H1 (cell line): ENCODE results near the gene STT3A. TPM values are rescaled to one million over a fixed set of nuclear protein-coding genes. Genes with fewer than 3 reads are reported as not detected.

Source experiments
- polyA plus RNA-seq, 7 experiments: library from polyadenylated mRNA; depleted of rRNA in 3 of 7; stranded (reverse) in 5 of 7; unstranded in 2 of 7; fragments of >200 nt in 5 of 7; fragments of 200-250 nt in 2 of 7; gene quantifications; 1 replicate in 5 of 7; 2 replicates in 1 of 7; 4 replicates in 1 of 7; pipeline versions ENCODE4 v1.2.1 to v1.2.3, GENCODE V29; 2011 to 2013; ENCODE audit warnings: missing spikeins in 2 of 7, mixed read lengths in 2 of 7
- total RNA-seq: library from RNA; stranded (reverse); fragmentation: NEBNext Ultra II Directional; extraction: Animal tissue kit (Norgen Biotek cat#: 25700); gene quantifications from 2 replicates; pipeline ENCODE4 v1.2.1, GENCODE V29; 2021
- TF ChIP-seq, protein P1 (sequence below): fragments of 300-600 bp; sonication (generic); IDR thresholded peaks from 2 replicates; pipeline ENCODE4 v1.7.1; 2012; ENCODE audit warnings: low read length, moderate library complexity, mild to moderate bottlenecking, inconsistent platforms; ENCODE audit not compliant: insufficient replicate concordance

The STT3A gene
- total and polyA plus RNA-seq, 2 of the 8 experiments (the other 6 are each of a cell fraction or from before 2014, with no cell fraction given), result 173 to 211 TPM

DNA sequence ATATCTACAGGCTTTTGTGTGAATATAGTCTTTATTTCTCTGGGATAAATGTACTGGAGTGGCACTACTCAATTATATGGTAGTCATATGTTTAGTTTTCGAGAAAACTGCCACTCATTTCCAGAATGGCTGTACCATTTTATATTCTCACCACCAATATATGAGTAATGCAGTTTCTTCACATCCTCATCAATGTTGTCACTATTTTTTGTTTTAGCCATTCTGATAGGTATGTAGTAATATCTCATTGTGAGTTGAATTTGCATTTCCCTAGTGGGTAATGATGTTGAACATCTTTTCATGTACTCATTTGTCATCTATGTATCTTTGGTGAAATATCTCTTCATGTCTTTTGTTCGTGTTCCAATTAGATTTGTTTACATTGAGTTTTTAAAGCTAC, 70.0 kb downstream of the STT3A start (continued):
- TF ChIP-seq, protein P1, sequence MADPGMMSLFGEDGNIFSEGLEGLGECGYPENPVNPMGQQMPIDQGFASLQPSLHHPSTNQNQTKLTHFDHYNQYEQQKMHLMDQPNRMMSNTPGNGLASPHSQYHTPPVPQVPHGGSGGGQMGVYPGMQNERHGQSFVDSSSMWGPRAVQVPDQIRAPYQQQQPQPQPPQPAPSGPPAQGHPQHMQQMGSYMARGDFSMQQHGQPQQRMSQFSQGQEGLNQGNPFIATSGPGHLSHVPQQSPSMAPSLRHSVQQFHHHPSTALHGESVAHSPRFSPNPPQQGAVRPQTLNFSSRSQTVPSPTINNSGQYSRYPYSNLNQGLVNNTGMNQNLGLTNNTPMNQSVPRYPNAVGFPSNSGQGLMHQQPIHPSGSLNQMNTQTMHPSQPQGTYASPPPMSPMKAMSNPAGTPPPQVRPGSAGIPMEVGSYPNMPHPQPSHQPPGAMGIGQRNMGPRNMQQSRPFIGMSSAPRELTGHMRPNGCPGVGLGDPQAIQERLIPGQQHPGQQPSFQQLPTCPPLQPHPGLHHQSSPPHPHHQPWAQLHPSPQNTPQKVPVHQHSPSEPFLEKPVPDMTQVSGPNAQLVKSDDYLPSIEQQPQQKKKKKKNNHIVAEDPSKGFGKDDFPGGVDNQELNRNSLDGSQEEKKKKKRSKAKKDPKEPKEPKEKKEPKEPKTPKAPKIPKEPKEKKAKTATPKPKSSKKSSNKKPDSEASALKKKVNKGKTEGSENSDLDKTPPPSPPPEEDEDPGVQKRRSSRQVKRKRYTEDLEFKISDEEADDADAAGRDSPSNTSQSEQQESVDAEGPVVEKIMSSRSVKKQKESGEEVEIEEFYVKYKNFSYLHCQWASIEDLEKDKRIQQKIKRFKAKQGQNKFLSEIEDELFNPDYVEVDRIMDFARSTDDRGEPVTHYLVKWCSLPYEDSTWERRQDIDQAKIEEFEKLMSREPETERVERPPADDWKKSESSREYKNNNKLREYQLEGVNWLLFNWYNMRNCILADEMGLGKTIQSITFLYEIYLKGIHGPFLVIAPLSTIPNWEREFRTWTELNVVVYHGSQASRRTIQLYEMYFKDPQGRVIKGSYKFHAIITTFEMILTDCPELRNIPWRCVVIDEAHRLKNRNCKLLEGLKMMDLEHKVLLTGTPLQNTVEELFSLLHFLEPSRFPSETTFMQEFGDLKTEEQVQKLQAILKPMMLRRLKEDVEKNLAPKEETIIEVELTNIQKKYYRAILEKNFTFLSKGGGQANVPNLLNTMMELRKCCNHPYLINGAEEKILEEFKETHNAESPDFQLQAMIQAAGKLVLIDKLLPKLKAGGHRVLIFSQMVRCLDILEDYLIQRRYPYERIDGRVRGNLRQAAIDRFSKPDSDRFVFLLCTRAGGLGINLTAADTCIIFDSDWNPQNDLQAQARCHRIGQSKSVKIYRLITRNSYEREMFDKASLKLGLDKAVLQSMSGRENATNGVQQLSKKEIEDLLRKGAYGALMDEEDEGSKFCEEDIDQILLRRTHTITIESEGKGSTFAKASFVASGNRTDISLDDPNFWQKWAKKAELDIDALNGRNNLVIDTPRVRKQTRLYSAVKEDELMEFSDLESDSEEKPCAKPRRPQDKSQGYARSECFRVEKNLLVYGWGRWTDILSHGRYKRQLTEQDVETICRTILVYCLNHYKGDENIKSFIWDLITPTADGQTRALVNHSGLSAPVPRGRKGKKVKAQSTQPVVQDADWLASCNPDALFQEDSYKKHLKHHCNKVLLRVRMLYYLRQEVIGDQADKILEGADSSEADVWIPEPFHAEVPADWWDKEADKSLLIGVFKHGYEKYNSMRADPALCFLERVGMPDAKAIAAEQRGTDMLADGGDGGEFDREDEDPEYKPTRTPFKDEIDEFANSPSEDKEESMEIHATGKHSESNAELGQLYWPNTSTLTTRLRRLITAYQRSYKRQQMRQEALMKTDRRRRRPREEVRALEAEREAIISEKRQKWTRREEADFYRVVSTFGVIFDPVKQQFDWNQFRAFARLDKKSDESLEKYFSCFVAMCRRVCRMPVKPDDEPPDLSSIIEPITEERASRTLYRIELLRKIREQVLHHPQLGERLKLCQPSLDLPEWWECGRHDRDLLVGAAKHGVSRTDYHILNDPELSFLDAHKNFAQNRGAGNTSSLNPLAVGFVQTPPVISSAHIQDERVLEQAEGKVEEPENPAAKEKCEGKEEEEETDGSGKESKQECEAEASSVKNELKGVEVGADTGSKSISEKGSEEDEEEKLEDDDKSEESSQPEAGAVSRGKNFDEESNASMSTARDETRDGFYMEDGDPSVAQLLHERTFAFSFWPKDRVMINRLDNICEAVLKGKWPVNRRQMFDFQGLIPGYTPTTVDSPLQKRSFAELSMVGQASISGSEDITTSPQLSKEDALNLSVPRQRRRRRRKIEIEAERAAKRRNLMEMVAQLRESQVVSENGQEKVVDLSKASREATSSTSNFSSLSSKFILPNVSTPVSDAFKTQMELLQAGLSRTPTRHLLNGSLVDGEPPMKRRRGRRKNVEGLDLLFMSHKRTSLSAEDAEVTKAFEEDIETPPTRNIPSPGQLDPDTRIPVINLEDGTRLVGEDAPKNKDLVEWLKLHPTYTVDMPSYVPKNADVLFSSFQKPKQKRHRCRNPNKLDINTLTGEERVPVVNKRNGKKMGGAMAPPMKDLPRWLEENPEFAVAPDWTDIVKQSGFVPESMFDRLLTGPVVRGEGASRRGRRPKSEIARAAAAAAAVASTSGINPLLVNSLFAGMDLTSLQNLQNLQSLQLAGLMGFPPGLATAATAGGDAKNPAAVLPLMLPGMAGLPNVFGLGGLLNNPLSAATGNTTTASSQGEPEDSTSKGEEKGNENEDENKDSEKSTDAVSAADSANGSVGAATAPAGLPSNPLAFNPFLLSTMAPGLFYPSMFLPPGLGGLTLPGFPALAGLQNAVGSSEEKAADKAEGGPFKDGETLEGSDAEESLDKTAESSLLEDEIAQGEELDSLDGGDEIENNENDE, result no peak
